Measurements from ENCODE around the gene TUBB. TPM values are rescaled to one million over a fixed set of nuclear protein-coding genes. Genes with fewer than 3 reads are reported as not detected.
A peak's percentile ranks its signal among the peaks of the same experiment; 100 is the strongest.

Gene TUBB
- total and polyA plus RNA-seq, 9 of the 15 experiments (the other 6 are each of a cell fraction or from before 2014, with no cell fraction given): 971 to 2,870 (median 1,478) TPM

GRCh38 chr6:30769088-30769852 is 49.1 kb downstream of the TUBB start (continued):
- TF ChIP-seq SFPQ (IDR thresholded peaks at IDR 0.05; ENCODE audit: low read depth, low read length) (no peak), MECOM (CRISPR knock-in tag; IDR thresholded peaks at IDR 0.05) (no peak; the same call in 1 of the 2 replicates), FOXA3 (CRISPR knock-in tag; conservative IDR thresholded peaks at IDR 0.05 in 1 of 2, IDR thresholded peaks at IDR 0.05 in 1 of 2) (no peak), THRA (IDR thresholded peaks at IDR 0.05) (no peak), ZBTB7A (IDR thresholded peaks at IDR 0.05; ENCODE audit: borderline replicate concordance, control insufficient read depth, low read depth, low read length) (peak; percentile 43; the same call in 1 of the 2 replicates), PHF20 (IDR thresholded peaks at IDR 0.05; ENCODE audit: partially characterized antibody) (no peak), NFE2 (IDR thresholded peaks at IDR 0.05; ENCODE audit: low read depth) (peak; percentile 68), HSF4 (CRISPR knock-in tag; IDR thresholded peaks at IDR 0.05; ENCODE audit: borderline replicate concordance) (no peak), CXXC5 (CRISPR knock-in tag; IDR thresholded peaks at IDR 0.05) (peak; percentile 65), THAP7 (CRISPR knock-in tag; IDR thresholded peaks at IDR 0.05) (no peak), SIN3B (IDR thresholded peaks at IDR 0.05; ENCODE audit: low read depth) (no peak), SAP30 (IDR thresholded peaks at IDR 0.05; ENCODE audit: borderline replicate concordance, insufficient read depth, low read depth, low read length, poor library complexity, severe bottlenecking) (no peak), E4F1 (CRISPR knock-in tag; IDR thresholded peaks at IDR 0.05; ENCODE audit: borderline replicate concordance) (0 out of 2 replicates have a peak, but pooled peaks have one; percentile 36), GATAD2A (IDR thresholded peaks at IDR 0.05) (peak; percentile 28), ELF2 (CRISPR knock-in tag; IDR thresholded peaks at IDR 0.05) (peak; percentile 79), SMARCA4 (IDR thresholded peaks at IDR 0.05) (peak; percentile 95), ZNF655 (CRISPR knock-in tag; IDR thresholded peaks at IDR 0.05) (no peak)

Measured in K562 (cell line).